ENCODE data around the gene WDR45B. TPM values are rescaled to one million over a fixed set of nuclear protein-coding genes. Genes with fewer than 3 reads are reported as not detected.

The WDR45B gene
- total RNA-seq, 2 experiments from 2014 or later: 49.8 to 54.3 TPM

GRCh38 chr17:82644148-82644547 lies 4.1 kb downstream of the WDR45B start:
- Mint-ChIP-seq H3K9me3 (no peaks in the 10 kb centered on the region), H3K36me3 (ENCODE audit: low read depth) (peaks cover 57% of the 10 kb centered on the region), H3K4me3 (peak overlapping the region; percentile 51), H3K4me1 (ENCODE audit: low read depth) (peaks cover 35% of the 10 kb centered on the region), H3K27me3 (no peaks in the 10 kb centered on the region), H3K27ac (no peak overlapping the region)
- Histone ChIP-seq H3K27me3 (ENCODE audit: control insufficient read depth in 1 of 2, insufficient read depth in 2 of 2, low read length in 2 of 2) (no peaks in the 10 kb centered on the region), H3K9me3 (ENCODE audit: control insufficient read depth in 1 of 2, insufficient read depth in 1 of 2, low read length in 2 of 2) (no peaks in the 10 kb centered on the region), H3K4me1 (ENCODE audit: insufficient read depth, low read length) (peaks cover 49% of the 10 kb centered on the region), H3K36me3 (ENCODE audit: insufficient read depth, low read length) (peaks cover 50% of the 10 kb centered on the region), H3K4me3 (ENCODE audit: low read length) (no peak overlapping the region), H3K27ac (ENCODE audit: low read depth in 1 of 2, low read length in 2 of 2) (no peak overlapping the region)
- POLR2A ChIA-PET: no interaction called here
- CTCF ChIA-PET: no interaction called here
- TF ChIP-seq, protein P1, sequence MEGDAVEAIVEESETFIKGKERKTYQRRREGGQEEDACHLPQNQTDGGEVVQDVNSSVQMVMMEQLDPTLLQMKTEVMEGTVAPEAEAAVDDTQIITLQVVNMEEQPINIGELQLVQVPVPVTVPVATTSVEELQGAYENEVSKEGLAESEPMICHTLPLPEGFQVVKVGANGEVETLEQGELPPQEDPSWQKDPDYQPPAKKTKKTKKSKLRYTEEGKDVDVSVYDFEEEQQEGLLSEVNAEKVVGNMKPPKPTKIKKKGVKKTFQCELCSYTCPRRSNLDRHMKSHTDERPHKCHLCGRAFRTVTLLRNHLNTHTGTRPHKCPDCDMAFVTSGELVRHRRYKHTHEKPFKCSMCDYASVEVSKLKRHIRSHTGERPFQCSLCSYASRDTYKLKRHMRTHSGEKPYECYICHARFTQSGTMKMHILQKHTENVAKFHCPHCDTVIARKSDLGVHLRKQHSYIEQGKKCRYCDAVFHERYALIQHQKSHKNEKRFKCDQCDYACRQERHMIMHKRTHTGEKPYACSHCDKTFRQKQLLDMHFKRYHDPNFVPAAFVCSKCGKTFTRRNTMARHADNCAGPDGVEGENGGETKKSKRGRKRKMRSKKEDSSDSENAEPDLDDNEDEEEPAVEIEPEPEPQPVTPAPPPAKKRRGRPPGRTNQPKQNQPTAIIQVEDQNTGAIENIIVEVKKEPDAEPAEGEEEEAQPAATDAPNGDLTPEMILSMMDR (IDR thresholded peaks at IDR 0.05): no peak
- intact Hi-C loops (cut with DNase I, micrococcal nuclease): no loop called here
- ATAC-seq (ENCODE audit: poor library complexity): no peak
- no peak for DNase-seq

DNA sequence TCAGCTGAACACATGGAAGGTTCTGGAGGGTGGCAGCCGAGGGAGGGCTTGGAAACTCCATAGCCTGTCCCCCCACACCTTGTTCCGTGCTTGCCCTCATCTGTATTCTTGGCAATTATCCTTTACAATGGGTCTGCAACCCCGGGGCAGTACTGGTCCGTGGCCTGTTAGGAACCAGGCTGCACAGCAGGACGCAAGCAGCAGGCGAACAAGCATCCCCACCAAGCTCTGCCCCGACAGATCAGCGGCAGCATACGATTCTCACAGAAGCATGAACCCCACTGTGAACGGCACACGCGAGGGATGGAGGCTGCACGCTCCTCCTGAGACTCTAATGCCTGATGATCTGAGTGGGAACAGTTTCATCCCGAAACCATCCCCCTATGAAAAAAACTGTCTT lies 6.2 kb downstream of the WDR45B start:
- intact Hi-C loops (cut with DNase I, micrococcal nuclease): no loop called here

DNA sequence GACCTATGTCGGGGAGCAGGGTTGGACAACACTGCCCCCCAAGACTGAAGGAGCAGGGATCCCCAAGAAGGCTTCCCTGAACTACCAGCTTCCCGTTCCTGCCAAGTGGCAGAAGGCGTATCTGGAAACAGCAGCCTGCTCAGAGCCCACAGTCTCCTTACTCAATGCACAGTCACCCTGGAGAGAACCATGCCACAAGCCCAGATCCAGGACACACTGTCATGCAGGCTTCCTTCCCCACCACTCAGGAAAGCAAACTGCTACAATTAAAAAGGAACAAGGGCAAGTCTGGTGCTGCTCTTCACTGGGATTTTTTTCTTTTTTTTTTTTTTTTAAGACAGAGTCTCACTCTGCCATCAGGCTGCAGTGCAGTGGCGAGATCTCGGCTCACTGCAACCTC lies 8.2 kb downstream of the WDR45B start:
- DNase-seq: no peak
- ChIA-PET POLR2A (interaction anchor here (0.6 kb wide), 1 partner anchor 1678 kb away, joined by 3 read pairs; no protein-coding TSS in a partner anchor), CTCF (no interaction called here)
- peaks cover 24% of the 10 kb centered on the region for H3K4me1 ChIP-seq (ENCODE audit: insufficient read depth, low read length)
- no peak overlapping the region for H3K27ac Mint-ChIP-seq
- H3K27me3 ChIP-seq (ENCODE audit: control insufficient read depth in 1 of 2, insufficient read depth in 2 of 2, low read length in 2 of 2): no peaks in the 10 kb centered on the region
- no peak for ATAC-seq (ENCODE audit: poor library complexity)
- no peak overlapping the region for H3K27ac ChIP-seq (ENCODE audit: low read depth in 1 of 2, low read length in 2 of 2)
- H3K27me3 Mint-ChIP-seq: no peaks in the 10 kb centered on the region
- intact Hi-C loops (cut with DNase I, micrococcal nuclease): no loop called here
- no peak overlapping the region for H3K4me3 Mint-ChIP-seq
- H3K9me3 Mint-ChIP-seq: no peaks in the 10 kb centered on the region
- H3K4me1 Mint-ChIP-seq (ENCODE audit: low read depth): peaks cover 18% of the 10 kb centered on the region
- peaks cover 69% of the 10 kb centered on the region for H3K36me3 Mint-ChIP-seq (ENCODE audit: low read depth)
- H3K4me3 ChIP-seq (ENCODE audit: low read length): no peak overlapping the region
- H3K9me3 ChIP-seq (ENCODE audit: control insufficient read depth in 1 of 2, insufficient read depth in 1 of 2, low read length in 2 of 2): no peaks in the 10 kb centered on the region
- H3K36me3 ChIP-seq (ENCODE audit: insufficient read depth, low read length): peaks cover 60% of the 10 kb centered on the region
- TF ChIP-seq, protein P1 (IDR thresholded peaks at IDR 0.05): no peak

More for the DNA sequence above, 6.2 kb downstream of the WDR45B start:
- Mint-ChIP-seq H3K4me3 (no peak overlapping the region), H3K36me3 (ENCODE audit: low read depth) (peaks cover 65% of the 10 kb centered on the region), H3K9me3 (no peaks in the 10 kb centered on the region), H3K4me1 (ENCODE audit: low read depth) (peaks cover 37% of the 10 kb centered on the region), H3K27ac (no peak overlapping the region), H3K27me3 (no peaks in the 10 kb centered on the region)
- no peak for DNase-seq
- CTCF ChIA-PET: no interaction called here
- H3K36me3 ChIP-seq (ENCODE audit: insufficient read depth, low read length): peaks cover 57% of the 10 kb centered on the region
- TF ChIP-seq, protein P1 (IDR thresholded peaks at IDR 0.05): no peak
- no peak for ATAC-seq (ENCODE audit: poor library complexity)
- H3K9me3 ChIP-seq (ENCODE audit: control insufficient read depth in 1 of 2, insufficient read depth in 1 of 2, low read length in 2 of 2): no peaks in the 10 kb centered on the region
- POLR2A ChIA-PET: no interaction called here
- H3K27me3 ChIP-seq (ENCODE audit: control insufficient read depth in 1 of 2, insufficient read depth in 2 of 2, low read length in 2 of 2): no peaks in the 10 kb centered on the region
- peaks cover 38% of the 10 kb centered on the region for H3K4me1 ChIP-seq (ENCODE audit: insufficient read depth, low read length)
- H3K4me3 ChIP-seq (ENCODE audit: low read length): no peak overlapping the region
- H3K27ac ChIP-seq (ENCODE audit: low read depth in 1 of 2, low read length in 2 of 2): no peak overlapping the region

Measured in CD4-positive, alpha-beta T cell (primary cell).